HG03565 (cell line): ENCODE data around the gene CACNG8.
"Not testable (repeated sequence)": the region's sequence is repeated elsewhere in the genome, so short reads cannot be mapped to it uniquely, and the experiment has no call there.

Source experiments
- ATAC-seq: cut with Tn5 transposase; IDR thresholded peaks from one replicate; pipeline ENCODE4 v1.9.1; 2021; ENCODE audit warnings: mild to moderate bottlenecking, moderate library complexity; ENCODE audit not compliant: unreplicated experiment

CACNG8 gene

DNA sequence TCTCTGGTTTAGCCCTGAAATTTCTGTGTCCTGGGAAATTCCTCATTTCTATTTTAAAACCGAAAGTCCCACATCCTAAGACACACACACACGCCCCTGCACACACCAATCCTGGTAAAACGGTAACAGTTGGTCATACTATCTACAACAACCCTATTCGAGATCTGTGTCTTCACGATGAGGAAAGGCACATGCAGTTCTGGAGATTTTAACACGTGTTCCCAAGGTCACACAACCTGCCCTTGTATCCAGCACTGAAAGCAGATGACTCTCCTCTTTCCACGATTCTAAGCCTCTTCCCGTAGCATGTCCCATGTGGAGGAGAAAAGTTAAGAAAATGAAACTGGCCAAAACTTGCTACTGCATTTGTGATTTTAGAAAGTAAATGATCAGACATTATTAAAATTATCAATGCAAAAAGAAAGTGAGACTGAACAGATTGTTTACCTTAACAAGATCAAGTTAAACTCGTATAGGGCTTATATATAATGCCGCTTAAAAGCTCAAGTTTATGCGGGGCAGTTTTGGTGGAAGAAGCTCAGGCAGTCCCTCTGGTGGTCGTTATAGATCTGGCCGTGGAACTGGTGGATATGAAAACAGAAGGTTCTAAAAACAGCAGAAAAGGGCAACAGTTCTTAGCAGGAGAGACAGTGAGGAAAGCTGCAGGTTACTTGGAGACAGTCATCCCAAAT lies 68.3 kb downstream of the CACNG8 start:
- ATAC-seq: no peak

DNA sequence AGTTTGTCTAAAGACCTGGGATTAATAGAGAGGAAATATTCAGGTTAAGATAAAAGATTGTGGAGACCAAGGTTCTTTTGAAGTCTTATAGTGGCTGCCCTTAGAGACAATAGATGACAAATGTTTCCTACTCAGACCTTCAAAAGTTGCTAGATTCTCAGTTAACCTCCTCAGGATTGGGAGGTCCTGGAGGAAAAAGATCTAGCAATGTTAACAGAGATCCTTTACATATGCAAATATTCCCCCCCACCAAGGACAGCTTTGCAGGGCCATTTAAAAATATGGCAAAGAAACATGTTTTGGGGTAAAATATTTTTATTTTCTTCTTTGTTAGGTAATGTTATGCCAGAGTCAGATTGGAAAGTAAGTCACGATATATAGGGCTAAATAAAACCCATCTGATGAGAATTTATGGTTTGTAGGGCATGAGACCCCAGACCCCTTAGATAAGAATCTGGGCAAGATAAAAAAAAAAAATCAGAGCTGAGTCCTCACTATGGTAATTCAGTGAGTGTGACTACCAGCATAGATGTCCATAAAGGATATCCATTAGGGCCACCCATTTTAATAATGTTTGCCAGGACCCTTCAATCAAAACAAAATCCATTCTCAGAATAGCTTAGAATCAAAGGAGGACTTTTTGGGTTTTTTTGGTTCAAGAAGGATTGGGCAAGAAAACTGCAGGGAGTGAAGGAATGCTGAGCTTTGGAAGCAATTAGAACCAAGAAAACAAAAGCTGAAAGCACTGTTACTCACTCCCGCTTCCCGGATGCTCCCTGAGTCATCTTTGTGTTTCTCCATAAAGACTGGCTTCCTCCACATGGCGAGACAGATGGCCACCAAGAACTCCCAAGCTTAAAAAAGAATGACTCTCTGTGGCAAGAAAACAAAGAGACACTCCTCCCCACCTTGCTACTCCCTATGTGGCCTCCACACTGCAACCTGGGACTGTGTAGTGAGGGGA lies 72.8 kb downstream of the CACNG8 start:
- ATAC-seq: no peak

- not testable (repeated sequence) for ATAC-seq
These were observed 73.8 kb downstream of the CACNG8 start for GRCh38 chr19:54036542-54036941.
